ENCODE results near the gene KANK2.
"Not testable (repeated sequence)": the region's sequence is repeated elsewhere in the genome, so short reads cannot be mapped to it uniquely, and the experiment has no call there.

The KANK2 gene

GRCh38 chr19:11141937-11142527, 55.3 kb downstream of the KANK2 start:
- DNase-seq (ENCODE audit: insufficient read length), result no peak
- FAIRE-seq, result no peak
- no peak for TF ChIP-seq TAF1 (IDR thresholded peaks at IDR 0.05; ENCODE audit: borderline replicate concordance, low read depth, low read length)
- TF ChIP-seq POLR2A (IDR thresholded peaks at IDR 0.05; ENCODE audit: low read depth, low read length), result no peak
- no peak for TF ChIP-seq POLR2AphosphoS5 (IDR thresholded peaks at IDR 0.05; ENCODE audit: low read depth, low read length)

- TF ChIP-seq TAF1 (IDR thresholded peaks at IDR 0.05; ENCODE audit: borderline replicate concordance, low read depth, low read length) (no peak), POLR2AphosphoS5 (IDR thresholded peaks at IDR 0.05; ENCODE audit: low read depth, low read length) (no peak), POLR2A (IDR thresholded peaks at IDR 0.05; ENCODE audit: low read depth, low read length) (no peak)
- no peak for FAIRE-seq
- no peak for DNase-seq (ENCODE audit: insufficient read length)
These were observed 56.4 kb downstream of the KANK2 start for GRCh38 chr19:11140896-11141295.

DNA sequence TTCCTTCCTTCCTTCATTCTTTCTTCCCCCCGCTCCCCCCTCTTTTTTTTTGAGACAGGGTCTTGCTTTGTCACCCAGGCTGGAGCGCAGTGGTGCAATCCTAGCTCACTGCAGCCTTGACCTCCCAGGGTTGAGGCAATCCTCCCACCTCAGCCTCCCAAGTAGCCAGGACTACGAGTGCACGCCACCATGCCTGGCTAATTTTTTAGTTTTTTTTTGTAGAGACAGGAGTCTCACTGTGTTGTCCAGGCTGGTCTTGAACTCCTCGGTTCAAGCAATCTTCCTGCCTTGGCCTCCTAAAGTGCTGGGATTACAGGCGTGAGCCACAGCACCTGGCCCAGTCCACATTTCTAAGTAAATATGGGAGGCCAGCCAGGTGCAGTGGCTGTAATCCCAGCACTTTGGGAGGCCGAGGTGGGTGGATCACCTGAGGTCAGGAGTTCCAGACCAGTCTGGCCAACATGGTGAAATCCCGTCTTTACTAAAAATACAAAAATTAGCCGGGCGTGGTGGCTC, 57.3 kb downstream of the KANK2 start:
- FAIRE-seq; DNase-seq (ENCODE audit: insufficient read length): not testable (repeated sequence)

DNA sequence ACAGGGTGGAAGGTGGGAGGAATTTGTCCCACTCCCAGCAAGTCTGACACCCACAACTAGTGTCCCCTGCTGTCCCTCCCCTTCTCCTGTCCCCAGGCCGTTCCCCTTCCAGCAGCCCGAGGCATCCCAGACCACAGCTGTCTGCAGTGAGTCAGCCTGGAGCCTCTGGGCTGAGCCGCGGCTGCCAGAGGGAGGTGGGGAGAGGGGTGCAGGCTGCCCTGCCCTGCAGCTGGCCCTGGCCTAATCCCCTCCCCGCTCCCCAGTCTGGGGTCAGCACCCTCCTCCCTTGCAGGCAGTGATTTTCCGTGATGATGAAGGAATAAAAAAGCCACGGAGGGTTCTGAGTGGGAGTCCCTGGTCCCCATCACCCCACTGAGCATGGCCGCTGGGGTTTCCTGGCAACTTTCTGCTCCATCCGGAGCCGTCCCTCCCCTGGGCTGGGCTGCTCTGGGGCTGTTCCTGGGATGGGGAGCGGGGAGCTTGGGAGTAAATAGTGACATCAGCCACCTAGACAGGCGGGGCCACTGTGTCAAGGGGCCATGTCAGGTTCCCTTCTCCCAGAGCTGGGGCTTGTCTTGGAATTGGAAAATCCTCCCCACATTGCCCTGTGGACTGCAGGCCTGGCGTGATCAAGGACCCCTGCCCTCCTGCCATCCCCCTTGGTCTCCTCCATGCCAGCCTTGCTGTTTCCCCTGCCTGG, 58.6 kb downstream of the KANK2 start:
- FAIRE-seq (no peak), DNase-seq (ENCODE audit: insufficient read length) (no peak)
- no peak for TF ChIP-seq POLR2AphosphoS5 (IDR thresholded peaks at IDR 0.05; ENCODE audit: low read depth, low read length)
- no peak for TF ChIP-seq TAF1 (IDR thresholded peaks at IDR 0.05; ENCODE audit: borderline replicate concordance, low read depth, low read length)
- TF ChIP-seq POLR2A (IDR thresholded peaks at IDR 0.05; ENCODE audit: low read depth, low read length), result no peak

DNA sequence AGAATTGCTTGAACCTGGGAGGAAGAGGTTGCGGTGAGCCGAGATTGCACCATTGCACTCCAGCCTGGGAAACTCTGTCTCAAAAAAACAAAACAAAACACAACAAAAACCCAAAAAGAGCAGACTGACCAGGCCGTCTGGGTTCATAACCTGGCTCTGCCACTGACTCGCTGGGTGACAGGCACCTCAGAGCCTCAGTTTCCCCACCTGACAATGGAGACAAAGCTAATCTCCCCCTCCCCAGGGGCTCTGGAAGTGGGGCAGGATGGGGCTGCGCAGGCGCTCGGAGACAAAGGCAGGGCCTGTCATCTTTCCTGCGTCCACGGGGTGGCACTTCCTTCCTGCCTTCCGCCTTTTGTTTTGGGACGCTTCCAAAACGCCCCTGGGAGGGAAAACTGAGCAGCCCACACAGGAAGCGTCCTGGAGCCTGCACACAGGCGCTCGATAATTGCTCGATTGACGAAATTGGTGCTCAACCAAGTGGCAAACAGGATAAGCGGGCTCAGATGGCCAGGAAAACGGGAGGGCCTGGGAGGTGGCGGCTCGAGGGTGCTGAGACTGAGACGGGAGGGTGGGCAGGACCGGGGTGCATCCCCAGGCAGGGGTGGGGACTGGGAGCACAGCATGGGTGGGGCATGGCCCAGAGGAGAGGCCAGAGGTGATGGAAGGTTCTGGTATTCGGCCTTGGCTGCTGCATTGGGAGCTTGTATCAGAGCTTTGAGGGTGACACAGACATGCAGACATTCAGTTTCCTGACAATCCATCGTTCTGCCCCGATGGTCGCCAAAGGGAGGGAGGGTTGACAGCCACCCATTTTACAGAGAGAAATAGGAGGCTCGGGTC, 59.6 kb downstream of the KANK2 start:
- no peak for FAIRE-seq
- peak; percentile 61 for DNase-seq (ENCODE audit: insufficient read length)
- TF ChIP-seq POLR2A (IDR thresholded peaks at IDR 0.05; ENCODE audit: low read depth, low read length) (no peak), TAF1 (IDR thresholded peaks at IDR 0.05; ENCODE audit: borderline replicate concordance, low read depth, low read length) (no peak), POLR2AphosphoS5 (IDR thresholded peaks at IDR 0.05; ENCODE audit: low read depth, low read length) (no peak)

DNA sequence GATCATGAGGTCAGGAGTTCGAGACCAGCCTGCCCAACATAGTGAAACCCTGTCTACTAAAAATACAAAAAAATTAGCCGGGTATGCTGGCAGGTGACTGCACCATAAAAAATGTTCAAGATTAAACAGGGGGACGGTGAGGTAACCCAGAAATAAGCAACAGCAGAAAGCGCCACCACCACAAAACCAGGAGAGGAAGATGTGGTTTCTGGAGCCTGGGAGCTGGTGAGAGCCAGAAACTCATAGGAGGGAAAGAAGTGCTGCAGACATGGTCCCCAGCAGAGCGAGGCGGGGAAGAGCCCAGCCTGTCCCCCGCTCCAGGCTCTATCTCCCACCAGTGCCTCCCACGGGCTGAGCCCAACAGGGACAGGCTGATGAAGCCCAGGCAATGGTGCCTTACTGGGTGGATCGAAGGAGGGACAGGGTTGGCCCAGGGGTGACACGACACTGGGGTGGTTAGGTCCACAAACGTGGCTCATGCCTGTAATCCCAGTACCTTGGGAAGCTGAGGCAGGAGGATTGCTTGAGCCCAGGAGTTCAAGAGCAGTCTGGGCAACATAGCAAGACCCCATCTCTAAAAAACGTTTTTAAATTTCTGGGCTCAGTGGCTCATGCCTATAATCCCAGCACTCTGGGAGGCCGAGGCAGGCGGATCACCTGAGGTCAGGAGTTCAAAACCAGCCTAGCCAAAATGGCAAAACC, 60.8 kb downstream of the KANK2 start:
- TF ChIP-seq TAF1 (IDR thresholded peaks at IDR 0.05; ENCODE audit: borderline replicate concordance, low read depth, low read length) (no peak), POLR2AphosphoS5 (IDR thresholded peaks at IDR 0.05; ENCODE audit: low read depth, low read length) (no peak), POLR2A (IDR thresholded peaks at IDR 0.05; ENCODE audit: low read depth, low read length) (no peak)
- FAIRE-seq, result no peak
- no peak for DNase-seq (ENCODE audit: insufficient read length)

GRCh38 chr19:11131471-11131870, 65.9 kb downstream of the KANK2 start:
- TF ChIP-seq TAF1 (IDR thresholded peaks at IDR 0.05; ENCODE audit: borderline replicate concordance, low read depth, low read length) (no peak), POLR2A (IDR thresholded peaks at IDR 0.05; ENCODE audit: low read depth, low read length) (no peak), POLR2AphosphoS5 (IDR thresholded peaks at IDR 0.05; ENCODE audit: low read depth, low read length) (no peak)
- FAIRE-seq (no peak), DNase-seq (ENCODE audit: insufficient read length) (no peak)

DNA sequence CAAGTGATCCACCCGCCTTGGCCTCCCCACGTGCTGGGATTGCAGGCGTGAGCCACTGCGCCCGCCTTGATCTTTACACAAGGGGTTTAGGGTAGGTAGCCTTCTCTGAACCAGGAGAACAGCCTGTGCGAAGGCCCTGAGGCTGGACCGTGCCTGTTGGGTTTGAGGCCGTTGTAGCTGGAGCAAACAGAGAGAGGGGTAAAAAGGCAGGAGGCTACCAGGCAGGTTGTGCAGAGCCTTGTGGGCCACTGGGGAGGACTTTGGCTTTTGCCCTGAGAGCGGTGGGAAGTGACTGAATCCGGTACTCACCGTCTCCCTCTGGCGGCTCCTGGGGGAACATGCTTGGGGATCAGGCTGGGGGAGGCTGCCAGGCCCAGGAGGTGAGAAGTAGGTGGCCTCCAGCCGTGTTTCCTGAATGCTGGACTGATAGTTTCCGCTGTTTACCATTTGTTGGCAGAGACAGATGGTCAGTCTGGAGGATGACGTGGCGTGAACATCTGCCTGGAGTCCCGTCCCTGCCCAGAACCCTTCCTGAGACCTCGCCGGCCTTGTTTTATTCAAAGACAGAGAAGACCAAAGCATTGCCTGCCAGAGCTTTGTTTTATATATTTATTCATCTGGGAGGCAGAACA, 66.4 kb downstream of the KANK2 start:
- FAIRE-seq, result peak; percentile 5
- peak; percentile 76 for DNase-seq (ENCODE audit: insufficient read length)

DNA sequence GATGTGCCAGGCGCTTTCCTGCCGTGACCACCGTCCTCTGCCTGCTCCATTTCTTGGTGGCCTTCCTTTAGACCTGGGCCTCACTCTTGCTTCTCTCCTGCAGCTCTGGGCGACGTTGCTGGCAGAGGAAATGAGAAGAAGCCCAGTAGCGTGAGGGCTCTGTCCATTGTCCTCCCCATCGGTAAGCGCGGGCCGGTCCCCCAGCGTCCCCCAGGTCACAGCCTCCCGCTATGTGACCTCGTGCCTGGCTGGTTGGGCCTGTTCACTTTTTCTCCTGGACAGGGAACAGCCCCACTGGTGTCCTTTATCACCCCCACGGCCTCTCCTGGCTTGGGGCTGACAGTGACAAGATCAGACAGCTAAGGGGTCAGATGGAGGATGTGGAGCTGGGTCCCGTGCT, 69.4 kb downstream of the KANK2 start:
- TF ChIP-seq TAF1 (IDR thresholded peaks at IDR 0.05; ENCODE audit: borderline replicate concordance, low read depth, low read length) (no peak), POLR2A (IDR thresholded peaks at IDR 0.05; ENCODE audit: low read depth, low read length) (no peak), POLR2AphosphoS5 (IDR thresholded peaks at IDR 0.05; ENCODE audit: low read depth, low read length) (no peak)
- DNase-seq (ENCODE audit: insufficient read length) (no peak), FAIRE-seq (no peak)

More for the DNA sequence above, 66.4 kb downstream of the KANK2 start:
- TF ChIP-seq POLR2AphosphoS5 (IDR thresholded peaks at IDR 0.05; ENCODE audit: low read depth, low read length) (no peak), TAF1 (IDR thresholded peaks at IDR 0.05; ENCODE audit: borderline replicate concordance, low read depth, low read length) (no peak), POLR2A (IDR thresholded peaks at IDR 0.05; ENCODE audit: low read depth, low read length) (no peak)

DNA sequence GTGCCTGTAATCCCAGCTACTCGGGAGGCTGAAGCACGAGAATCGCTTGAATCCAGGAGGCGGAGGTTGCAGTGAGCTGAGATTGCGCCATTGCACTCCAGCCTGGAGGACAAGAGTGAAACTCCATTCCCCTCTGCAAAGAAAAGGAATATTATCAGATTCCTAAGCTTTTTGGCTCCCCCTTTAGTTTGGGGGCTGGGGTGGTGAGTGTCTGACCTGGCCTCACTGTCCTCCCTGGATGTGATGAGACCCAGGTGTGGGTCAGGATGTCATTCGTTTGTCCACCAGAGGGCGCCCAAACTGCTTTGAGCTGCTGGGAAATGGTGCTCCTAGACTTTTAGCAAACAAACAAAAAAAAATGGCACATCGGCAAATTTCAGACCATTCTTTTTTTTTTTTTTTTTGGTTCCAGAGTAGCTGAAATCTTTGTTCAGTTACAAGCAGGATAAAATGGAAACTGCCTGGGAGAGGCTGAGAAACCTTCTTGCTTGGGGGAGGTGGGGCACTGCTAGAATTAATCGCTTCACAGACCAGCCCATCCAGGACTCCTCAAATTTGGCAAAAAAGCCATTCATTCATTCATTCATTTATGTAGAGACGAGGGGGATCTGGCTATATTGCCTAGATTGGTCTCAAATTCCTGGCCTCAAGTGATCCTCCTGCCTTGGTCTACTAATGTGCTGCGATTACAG, 71.2 kb downstream of the KANK2 start:
- no peak for FAIRE-seq

GRCh38 chr19:11124157-11124556, 73.2 kb downstream of the KANK2 start:
- FAIRE-seq; DNase-seq (ENCODE audit: insufficient read length): not testable (repeated sequence)

More for the DNA sequence above, 71.2 kb downstream of the KANK2 start:
- no peak for DNase-seq (ENCODE audit: insufficient read length)
- no peak for TF ChIP-seq POLR2A (IDR thresholded peaks at IDR 0.05; ENCODE audit: low read depth, low read length)
- no peak for TF ChIP-seq POLR2AphosphoS5 (IDR thresholded peaks at IDR 0.05; ENCODE audit: low read depth, low read length)
- TF ChIP-seq TAF1 (IDR thresholded peaks at IDR 0.05; ENCODE audit: borderline replicate concordance, low read depth, low read length), result no peak

Measured in GM12892 (cell line).